SK-N-SH treated with all-trans-retinoic acid at 6 μM for 48 hours (cell line): ENCODE results near the gene MTUS2.

Experiments used
- CSDC2 ChIP-seq: fragments of 250-450 bp; sonication (Bioruptor Pico); IDR thresholded peaks from 2 replicates; pipeline ENCODE4 v1.5.0; 2020; ENCODE audit warnings: mild to moderate bottlenecking, moderate library complexity
- ESRRG ChIP-seq: fragments of 250-450 bp; sonication (Bioruptor Pico); IDR thresholded peaks from 2 replicates; pipeline ENCODE4 v1.6.1; 2021; ENCODE audit warnings: mild to moderate bottlenecking
- ISL1 ChIP-seq: fragments of 250-450 bp; sonication (Bioruptor Pico); IDR thresholded peaks from 2 replicates; pipeline ENCODE4 v2.1.2; 2022; ENCODE audit warnings: mild to moderate bottlenecking, moderate library complexity
- PATZ1 ChIP-seq: fragments of 250-450 bp; sonication (Bioruptor Pico); IDR thresholded peaks from 2 replicates; pipeline ENCODE4 v1.8.0; 2020; ENCODE audit warnings: mild to moderate bottlenecking, moderate library complexity, borderline replicate concordance
- TCF4 ChIP-seq: fragments of 250-450 bp; sonication (Bioruptor Pico); IDR thresholded peaks from 2 replicates; pipeline ENCODE4 v1.8.0; 2021; ENCODE audit warnings: mild to moderate bottlenecking, moderate library complexity, borderline replicate concordance
- TOX ChIP-seq: fragments of 250-450 bp; sonication (Bioruptor Pico); IDR thresholded peaks from 2 replicates; pipeline ENCODE4 v1.8.0; 2021; ENCODE audit warnings: mild to moderate bottlenecking, moderate library complexity, borderline replicate concordance
- ZNF565 ChIP-seq: fragments of 450-650 bp; formaldehyde crosslinking; conservative IDR thresholded peaks from 2 replicates; pipeline ENCODE4 v1.5.0; 2020; ENCODE audit warnings: low read depth, mild to moderate bottlenecking, moderate library complexity

- TF ChIP-seq PATZ1 (CRISPR knock-in tag) (no peak), TOX (CRISPR knock-in tag) (no peak), CSDC2 (no peak), ISL1 (CRISPR knock-in tag) (no peak), ESRRG (no peak), ZNF565 (CRISPR knock-in tag) (no peak), TCF4 (CRISPR knock-in tag) (no peak)
These were observed 459.5 kb downstream of the MTUS2 start for GRCh38 chr13:29279356-29280254.
